ENCODE measurements around the gene CCDC68.

DNA sequence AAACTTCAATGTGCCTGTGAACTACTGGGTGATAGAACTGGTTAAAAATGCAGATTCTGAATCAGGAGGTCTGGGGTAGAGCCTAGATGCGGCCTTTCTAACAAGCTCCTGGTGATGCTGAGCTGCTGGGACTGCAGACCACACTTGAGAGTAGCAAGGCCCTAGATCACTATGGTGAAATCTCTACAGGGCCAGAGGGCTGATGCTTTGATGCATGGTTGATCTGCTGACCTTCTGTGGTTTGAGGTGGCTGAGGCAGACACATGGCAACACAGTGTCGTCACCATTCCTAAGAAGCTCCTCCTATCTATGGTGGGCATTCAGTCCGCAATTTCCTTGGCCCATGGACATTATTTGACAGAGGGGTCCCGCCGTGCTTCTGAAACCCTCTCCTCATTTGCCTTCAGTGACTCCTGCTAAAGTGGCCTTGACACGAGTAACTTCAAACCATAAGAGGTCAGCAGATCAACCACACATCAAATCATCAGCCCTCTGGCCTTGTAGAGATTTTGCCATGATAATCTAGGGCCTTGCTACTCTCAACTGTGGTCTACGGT, 19.8 kb downstream of the CCDC68 start:
- TF ChIP-seq, protein P1, sequence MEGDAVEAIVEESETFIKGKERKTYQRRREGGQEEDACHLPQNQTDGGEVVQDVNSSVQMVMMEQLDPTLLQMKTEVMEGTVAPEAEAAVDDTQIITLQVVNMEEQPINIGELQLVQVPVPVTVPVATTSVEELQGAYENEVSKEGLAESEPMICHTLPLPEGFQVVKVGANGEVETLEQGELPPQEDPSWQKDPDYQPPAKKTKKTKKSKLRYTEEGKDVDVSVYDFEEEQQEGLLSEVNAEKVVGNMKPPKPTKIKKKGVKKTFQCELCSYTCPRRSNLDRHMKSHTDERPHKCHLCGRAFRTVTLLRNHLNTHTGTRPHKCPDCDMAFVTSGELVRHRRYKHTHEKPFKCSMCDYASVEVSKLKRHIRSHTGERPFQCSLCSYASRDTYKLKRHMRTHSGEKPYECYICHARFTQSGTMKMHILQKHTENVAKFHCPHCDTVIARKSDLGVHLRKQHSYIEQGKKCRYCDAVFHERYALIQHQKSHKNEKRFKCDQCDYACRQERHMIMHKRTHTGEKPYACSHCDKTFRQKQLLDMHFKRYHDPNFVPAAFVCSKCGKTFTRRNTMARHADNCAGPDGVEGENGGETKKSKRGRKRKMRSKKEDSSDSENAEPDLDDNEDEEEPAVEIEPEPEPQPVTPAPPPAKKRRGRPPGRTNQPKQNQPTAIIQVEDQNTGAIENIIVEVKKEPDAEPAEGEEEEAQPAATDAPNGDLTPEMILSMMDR (IDR thresholded peaks at IDR 0.05; ENCODE audit: extremely low read depth in 1 of 2, insufficient read depth in 1 of 2, low read depth in 1 of 2, low read length in 2 of 2) = no peak
- TF ChIP-seq, protein P2, sequence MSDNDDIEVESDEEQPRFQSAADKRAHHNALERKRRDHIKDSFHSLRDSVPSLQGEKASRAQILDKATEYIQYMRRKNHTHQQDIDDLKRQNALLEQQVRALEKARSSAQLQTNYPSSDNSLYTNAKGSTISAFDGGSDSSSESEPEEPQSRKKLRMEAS (IDR thresholded peaks at IDR 0.05; ENCODE audit: insufficient read depth, insufficient read length) = no peak
- TF ChIP-seq POLR2AphosphoS5 (IDR thresholded peaks at IDR 0.05; ENCODE audit: insufficient read depth, low read depth, low read length) (no peak), POLR2A (IDR thresholded peaks at IDR 0.05; ENCODE audit: low read depth, low read length) (no peak), JUN (IDR thresholded peaks at IDR 0.05; ENCODE audit: borderline replicate concordance, insufficient read depth, insufficient read length, low read depth) (no peak)
